Common myeloid progenitor, CD34-positive (primary cell): ENCODE results near the gene SCN10A.
A peak's percentile ranks its signal among the peaks of the same experiment; 100 is the strongest.

ENCODE experiments used
- CTCF ChIA-PET: fragments of 350-600 bp; sonication (Branson Sonifier 250); formaldehyde crosslinking; loops from one replicate; lab custom pipeline; 2021; ENCODE audit warnings: antibody characterized with exemption; lab: Charles Lee
- POLR2A ChIA-PET: fragments of 350-600 bp; sonication (Branson Sonifier 250); formaldehyde crosslinking; loops from one replicate; lab custom pipeline; 2021; ENCODE audit warnings: antibody characterized with exemption; lab: Charles Lee
- DNase-seq, 3 donors: peaks; one replicate each; pipeline versions ENCODE4 v3.0.0 to v3.0.0-alpha.2; 2013
- H3K27ac ChIP-seq, 2 experiments: 1 replicate in 1 of 2; 2 replicates in 1 of 2; pipeline ENCODE4 v1.7.0; 2013; ENCODE audit warnings: inconsistent platforms in 2 of 2, low read length in 2 of 2, mild to moderate bottlenecking in 2 of 2, low read depth in 1 of 2, moderate library complexity in 1 of 2; ENCODE audit not compliant: severe bottlenecking in 2 of 2, insufficient read depth in 1 of 2, poor library complexity in 1 of 2
- H3K27me3 ChIP-seq, 5 experiments: replicated peaks in 2 of 5; 1 replicate in 3 of 5; 2 replicates in 2 of 5; pipeline versions ENCODE4 v1.6.1 to v1.7.0; 2013; ENCODE audit warnings: low read length in 4 of 5, mild to moderate bottlenecking in 2 of 5, moderate library complexity in 2 of 5, inconsistent platforms in 1 of 5; ENCODE audit not compliant: insufficient read depth in 5 of 5, control insufficient read depth in 4 of 5
- H3K36me3 ChIP-seq, 4 experiments: 1 replicate in 2 of 4; 2 replicates in 2 of 4; pipeline versions ENCODE4 v1.6.1 to v1.7.0; 2013; ENCODE audit warnings: low read length in 3 of 4, control low read depth in 1 of 4, mild to moderate bottlenecking in 1 of 4; ENCODE audit not compliant: control insufficient read depth in 4 of 4, insufficient read depth in 4 of 4
- H3K4me1 ChIP-seq, 4 experiments: 1 replicate in 3 of 4; 2 replicates in 1 of 4; pipeline versions ENCODE4 v1.6.1 to v1.7.1; 2013; ENCODE audit warnings: low read length in 3 of 4, mild to moderate bottlenecking in 3 of 4, control low read depth in 1 of 4, inconsistent platforms in 1 of 4, moderate library complexity in 1 of 4; ENCODE audit not compliant: control insufficient read depth in 4 of 4, insufficient read depth in 4 of 4; ENCODE audit errors: control extremely low read depth in 1 of 4
- H3K4me3 ChIP-seq, 7 experiments: 1 replicate in 4 of 7; 2 replicates in 3 of 7; pipeline versions ENCODE4 v1.5.1 to v1.7.0; 2013; ENCODE audit warnings: mild to moderate bottlenecking in 7 of 7, low read length in 6 of 7, moderate library complexity in 6 of 7, inconsistent platforms in 2 of 7, low read depth in 2 of 7, control low read depth in 1 of 7; ENCODE audit not compliant: insufficient read depth in 4 of 7, control insufficient read depth in 1 of 7; ENCODE audit errors: extremely low read depth in 1 of 7
- H3K9me3 ChIP-seq, 5 experiments: 1 replicate in 4 of 5; 2 replicates in 1 of 5; pipeline versions ENCODE4 v1.6.1 to v1.7.1; 2013; ENCODE audit warnings: low read length in 4 of 5, mild to moderate bottlenecking in 2 of 5, inconsistent platforms in 1 of 5, low read depth in 1 of 5, moderate library complexity in 1 of 5; ENCODE audit not compliant: control insufficient read depth in 4 of 5, insufficient read depth in 2 of 5; ENCODE audit errors: control extremely low read depth in 1 of 5
- WGBS: methylation state at CpG from one replicate; pipeline ENCODE4 v1.1.5; 2013; ENCODE audit not compliant: insufficient coverage; 5-methylcytosine and 5-hydroxymethylcytosine counted together

SCN10A gene

GRCh38 chr3:38824349-38824748, 8.3 kb upstream of the SCN10A start:
- Histone ChIP-seq H3K36me3 (no peaks in the 10 kb centered on the region), H3K27me3 (no peaks in the 10 kb centered on the region), H3K27ac (no peak overlapping the region), H3K4me1 (peaks cover 4 to 9% (median 5%) of the 10 kb centered on the region in 4 experiments), H3K4me3 (no peak overlapping the region), H3K9me3 (no peaks in the 10 kb centered on the region)
- POLR2A ChIA-PET: no interaction called here
- CTCF ChIA-PET: interaction anchor here (1.4 kb wide), 1 partner anchor 20 kb away, joined by 3 read pairs; no protein-coding TSS in a partner anchor
- 78% methylated on average over 4 of the region's 4 CpGs for WGBS
- DNase-seq: no peak

GRCh38 chr3:38823722-38824121, 7.7 kb upstream of the SCN10A start:
- Histone ChIP-seq H3K27me3 (no peaks in the 10 kb centered on the region), H3K27ac (no peak overlapping the region), H3K4me3 (no peak overlapping the region), H3K36me3 (no peaks in the 10 kb centered on the region), H3K4me1 (peaks cover 0 to 8% (median 4%) of the 10 kb centered on the region in 4 experiments), H3K9me3 (no peaks in the 10 kb centered on the region)
- DNase-seq: no peak
- WGBS: 99% methylated on average over 7 of the region's 8 CpGs
- POLR2A ChIA-PET: no interaction called here
- CTCF ChIA-PET: interaction anchor here (1.5 kb wide), 1 partner anchor 21 kb away, joined by 3 read pairs; no protein-coding TSS in a partner anchor

GRCh38 chr3:38823186-38823585, 7.2 kb upstream of the SCN10A start:
- H3K4me1 ChIP-seq: peaks cover 0 to 8% (median 4%) of the 10 kb centered on the region in 4 experiments
- no peaks in the 10 kb centered on the region for H3K9me3 ChIP-seq
- CTCF ChIA-PET: interaction anchor here (1.5 kb wide), 1 partner anchor 21 kb away, joined by 3 read pairs; no protein-coding TSS in a partner anchor
- H3K36me3 ChIP-seq: no peaks in the 10 kb centered on the region
- WGBS: 100% methylated on average over 4 of the region's 5 CpGs
- POLR2A ChIA-PET: no interaction called here
- no peak for DNase-seq
- no peak overlapping the region for H3K4me3 ChIP-seq
- no peak overlapping the region for H3K27ac ChIP-seq
- H3K27me3 ChIP-seq: no peaks in the 10 kb centered on the region

GRCh38 chr3:38811822-38812221, 4.2 kb downstream of the SCN10A start:
- Histone ChIP-seq H3K9me3 (no peaks in the 10 kb centered on the region), H3K36me3 (no peaks in the 10 kb centered on the region), H3K4me1 (peaks cover 0 to 5% (median 0%) of the 10 kb centered on the region in 4 experiments), H3K27ac (no peak overlapping the region), H3K4me3 (no peak overlapping the region), H3K27me3 (peaks cover 0 to 6% (median 0%) of the 10 kb centered on the region in 5 experiments)
- WGBS: 97% methylated on average over 4 of the region's 5 CpGs
- ChIA-PET CTCF (no interaction called here), POLR2A (no interaction called here)
- no peak for DNase-seq

- DNase-seq: peak; percentile 79 to 92 (median 87)
- Histone ChIP-seq H3K9me3 (no peaks in the 10 kb centered on the region), H3K27me3 (peaks cover 0 to 6% (median 0%) of the 10 kb centered on the region in 5 experiments), H3K4me3 (no peak overlapping the region), H3K27ac (no peak overlapping the region), H3K36me3 (no peaks in the 10 kb centered on the region), H3K4me1 (no peaks in the 10 kb centered on the region)
- ChIA-PET POLR2A (interaction anchor here (0.6 kb wide), 1 partner anchor 219 kb away, joined by 3 read pairs; no protein-coding TSS in a partner anchor), CTCF (interaction anchor here (1.0 to 1.5 kb wide), 2 partner anchors 26 to 29 kb away, joined by 4 read pairs; no protein-coding TSS in a partner anchor)
- WGBS: 0% methylated on average over 7 of the region's 9 CpGs
Measured at GRCh38 chr3:38805765-38806386, 10.1 kb downstream of the SCN10A start.

- 89% methylated on average over 1 of the region's 1 CpG for WGBS
- ChIA-PET CTCF (interaction anchor here (1.1 kb wide), 1 partner anchor 39 kb away, joined by 3 read pairs; no protein-coding TSS in a partner anchor), POLR2A (no interaction called here)
Measured at GRCh38 chr3:38805004-38805403, 11.0 kb downstream of the SCN10A start.

GRCh38 chr3:38800511-38800910, 15.5 kb downstream of the SCN10A start:
- CTCF ChIA-PET: no interaction called here
- H3K36me3 ChIP-seq: no peaks in the 10 kb centered on the region
- 70% methylated on average over 1 of the region's 1 CpG for WGBS
- no peaks in the 10 kb centered on the region for H3K4me1 ChIP-seq
- no peak for DNase-seq
- H3K9me3 ChIP-seq: no peaks in the 10 kb centered on the region
- POLR2A ChIA-PET: no interaction called here
- H3K27ac ChIP-seq: no peak overlapping the region
- H3K4me3 ChIP-seq: no peak overlapping the region
- peaks cover 0 to 2% (median 0%) of the 10 kb centered on the region in 5 experiments for H3K27me3 ChIP-seq

More at GRCh38 chr3:38805004-38805403, 11.0 kb downstream of the SCN10A start:
- H3K4me1 ChIP-seq: no peaks in the 10 kb centered on the region
- H3K27me3 ChIP-seq: peaks cover 0 to 4% (median 0%) of the 10 kb centered on the region in 5 experiments
- no peak for DNase-seq
- H3K4me3 ChIP-seq: no peak overlapping the region
- no peaks in the 10 kb centered on the region for H3K9me3 ChIP-seq
- no peak overlapping the region for H3K27ac ChIP-seq
- H3K36me3 ChIP-seq: no peaks in the 10 kb centered on the region
